RPMI7951 (cell line): Measurements from ENCODE around the gene FABP1. TPM values are rescaled to one million over a fixed set of nuclear protein-coding genes. Genes with fewer than 3 reads are reported as not detected.

ENCODE experiments used
- DNase-seq: peaks from one replicate; pipeline ENCODE4 v3.0.0-alpha.2; 2012; ENCODE audit warnings: low read depth
- total RNA-seq: library from RNA; depleted of rRNA; stranded (reverse); fragments of >200 nt; shearing (Covaris generic); gene quantifications from 2 replicates; pipeline ENCODE4 v1.2.3, GENCODE V29; 2014

Gene FABP1
- total RNA-seq, 1 experiment from 2014 or later: not detected

DNA sequence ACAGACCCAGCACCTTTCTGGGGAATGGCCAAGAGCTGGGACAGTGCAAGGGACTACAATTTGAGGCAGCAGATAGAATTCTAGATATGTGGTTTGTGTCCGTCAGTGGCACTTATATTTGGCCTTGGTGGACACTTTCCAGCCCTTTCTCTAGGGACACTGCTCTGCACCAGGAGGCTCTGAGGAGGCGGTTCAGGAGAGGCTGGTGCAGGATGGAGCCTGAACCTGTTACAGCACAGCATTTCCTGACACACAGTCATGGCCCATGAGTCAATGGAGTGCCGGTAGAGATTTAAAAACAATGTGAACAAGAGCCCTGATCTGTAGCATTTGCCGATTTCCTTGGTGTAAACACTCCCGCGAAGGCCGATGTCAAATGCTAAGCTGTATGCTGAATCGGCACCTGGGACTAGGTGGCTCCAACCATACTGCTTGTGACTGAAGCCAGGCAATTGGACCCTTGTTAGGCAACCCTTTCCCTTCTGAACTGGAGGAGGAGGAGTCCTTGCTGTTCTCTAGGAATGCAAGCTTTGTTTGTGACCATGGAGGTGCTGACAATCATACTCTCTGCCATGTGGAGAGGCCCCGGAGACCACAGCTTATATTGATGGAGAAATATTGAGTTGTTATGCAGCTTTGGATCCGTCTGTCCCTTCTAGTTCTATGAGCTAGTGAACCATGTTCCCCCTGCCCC is 11.9 kb downstream of the FABP1 start:
- DNase-seq: no peak

DNA sequence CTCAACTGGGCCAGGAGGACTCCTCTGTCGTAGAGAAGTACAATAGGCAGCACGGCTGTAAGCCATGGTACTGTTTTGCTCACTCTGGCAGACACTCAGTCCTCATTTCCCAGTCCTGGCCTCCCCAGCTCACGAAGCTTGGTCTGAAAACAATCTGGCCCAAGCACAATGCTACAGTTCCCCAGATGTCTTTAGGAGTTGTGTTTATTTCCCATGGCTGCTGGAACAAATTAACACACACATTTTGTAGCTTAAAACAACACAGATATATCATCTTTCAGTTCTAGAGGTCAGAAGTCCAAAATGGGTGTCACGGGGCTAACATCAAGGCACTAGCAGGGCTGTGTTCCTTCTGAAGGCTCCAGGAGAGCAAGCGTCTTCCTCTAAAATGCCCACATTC is 13.0 kb downstream of the FABP1 start:
- no peak for DNase-seq

DNA sequence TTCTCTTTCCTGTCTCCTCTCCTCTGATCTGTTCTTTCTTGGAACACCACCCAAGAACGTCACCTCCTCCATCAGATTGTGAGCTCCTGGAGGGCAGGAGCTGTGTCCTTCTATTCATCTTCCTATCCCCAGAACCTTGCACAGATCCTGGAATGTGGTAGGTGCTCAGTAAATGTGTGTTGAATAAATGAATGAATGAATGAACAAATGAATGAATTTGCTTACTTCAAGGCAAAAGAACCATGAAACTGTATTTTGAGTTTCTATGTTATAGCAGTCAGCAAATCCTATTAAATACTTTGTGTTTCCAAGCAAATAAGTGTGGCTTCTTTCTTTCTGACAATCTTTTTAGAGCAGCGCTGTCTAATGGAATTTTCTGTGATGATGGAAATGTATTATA is 14.8 kb downstream of the FABP1 start:
- DNase-seq: no peak

DNA sequence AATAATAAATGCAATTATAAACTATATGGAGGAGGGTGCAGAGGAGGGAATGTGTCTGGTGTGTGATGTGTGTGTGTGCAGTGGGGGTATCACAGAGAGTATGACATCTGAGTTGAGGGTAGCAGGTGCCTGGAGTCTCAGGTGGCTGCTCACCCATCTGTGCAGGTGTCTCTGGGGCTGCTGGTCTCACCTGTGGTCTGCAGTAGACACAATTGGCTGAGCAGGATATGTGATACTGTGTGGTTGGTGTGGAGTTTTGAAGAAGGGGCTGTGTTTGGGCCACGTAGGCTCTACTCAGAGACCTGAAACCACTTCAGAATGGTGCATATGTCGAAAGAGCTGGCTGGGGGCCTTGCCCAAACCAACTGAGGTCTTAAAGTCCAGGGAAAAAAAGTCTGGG is 17.0 kb downstream of the FABP1 start:
- DNase-seq: no peak

DNA sequence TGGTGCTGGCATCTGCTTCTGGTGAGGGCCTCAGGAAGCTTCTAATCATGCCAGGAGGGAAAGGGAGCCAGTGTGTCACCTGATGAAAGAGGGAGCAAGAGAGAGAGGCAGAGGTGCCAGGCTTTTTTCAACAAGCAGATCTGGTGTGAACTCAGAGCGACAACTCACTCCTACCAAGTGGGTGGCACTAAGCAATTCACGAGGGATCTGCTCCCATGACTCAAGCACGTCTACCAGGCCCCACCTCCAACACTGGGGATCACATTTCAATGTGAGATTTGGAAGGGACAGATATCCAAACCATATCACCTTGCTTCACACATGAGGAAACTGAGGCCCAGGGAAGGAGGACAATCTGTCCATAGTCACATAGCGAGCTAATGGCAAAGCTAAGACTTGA is 19.1 kb downstream of the FABP1 start:
- DNase-seq: no peak

DNA sequence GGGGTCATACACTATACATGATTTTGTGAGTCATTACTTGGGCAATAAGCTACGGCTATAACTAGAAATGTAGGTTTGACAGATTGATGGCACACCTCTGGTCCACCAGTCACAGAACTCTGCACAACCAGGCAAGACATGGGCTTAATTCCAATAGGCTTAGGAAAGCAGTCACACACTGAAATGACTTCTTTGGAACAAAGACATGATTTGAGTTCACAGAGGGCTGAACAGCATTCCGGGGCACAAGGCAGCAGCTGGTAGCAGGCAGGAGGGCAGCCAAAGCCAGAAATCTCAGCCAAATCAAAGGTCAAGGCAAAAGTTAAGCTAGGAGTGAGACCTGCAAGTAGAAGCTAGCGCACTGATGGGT is 27.4 kb downstream of the FABP1 start:
- DNase-seq: no peak

DNA sequence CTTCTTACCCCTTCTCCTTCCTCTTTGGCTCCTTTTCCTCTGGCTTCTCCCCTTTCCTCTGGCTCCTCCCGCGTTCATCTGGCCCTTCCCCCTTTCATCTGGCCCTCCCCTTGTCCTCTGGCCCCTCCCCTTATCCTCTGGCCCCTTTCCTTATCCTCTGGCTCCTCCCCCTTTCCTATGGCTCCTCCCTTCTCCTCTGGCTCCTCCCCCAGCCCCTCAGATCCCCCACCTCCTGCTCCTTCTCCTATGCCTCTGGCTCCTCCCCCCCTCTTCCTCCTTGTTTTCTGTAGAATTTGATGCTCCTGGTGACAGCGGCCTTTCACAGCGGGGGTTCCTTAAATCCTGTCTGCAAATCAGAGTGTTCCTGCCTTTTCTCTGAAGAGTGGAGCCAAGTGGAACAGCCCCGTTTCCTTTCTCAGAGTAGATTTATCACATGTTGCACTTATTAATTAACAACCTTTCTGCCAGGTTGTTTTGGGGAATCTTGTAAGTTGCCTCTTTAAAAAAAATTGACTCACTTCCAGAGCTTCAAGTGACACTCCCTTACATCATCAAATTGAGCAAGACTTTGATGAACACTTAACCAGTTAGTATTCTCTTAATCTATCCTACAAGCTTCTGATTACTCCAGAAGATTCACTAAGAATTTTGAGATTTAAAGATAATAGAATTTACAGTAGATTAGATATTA is 27.9 kb downstream of the FABP1 start:
- no peak for DNase-seq

DNA sequence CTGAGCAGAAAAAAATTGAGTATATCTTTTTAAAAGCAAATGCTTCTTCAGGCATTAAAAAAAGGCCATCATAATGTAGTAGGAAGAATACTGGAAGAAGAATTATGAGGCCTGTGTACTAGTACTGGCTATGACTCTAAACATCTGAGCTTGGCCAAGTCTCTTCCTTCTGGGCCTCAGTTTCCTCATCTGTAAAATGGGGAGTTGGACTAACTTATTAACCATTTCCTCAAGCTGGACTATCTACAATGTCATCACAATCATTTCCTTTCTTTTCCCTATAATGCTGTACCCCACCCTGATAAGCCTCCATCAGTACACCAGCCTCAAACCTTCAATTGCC is 29.3 kb downstream of the FABP1 start:
- DNase-seq: no peak

DNA sequence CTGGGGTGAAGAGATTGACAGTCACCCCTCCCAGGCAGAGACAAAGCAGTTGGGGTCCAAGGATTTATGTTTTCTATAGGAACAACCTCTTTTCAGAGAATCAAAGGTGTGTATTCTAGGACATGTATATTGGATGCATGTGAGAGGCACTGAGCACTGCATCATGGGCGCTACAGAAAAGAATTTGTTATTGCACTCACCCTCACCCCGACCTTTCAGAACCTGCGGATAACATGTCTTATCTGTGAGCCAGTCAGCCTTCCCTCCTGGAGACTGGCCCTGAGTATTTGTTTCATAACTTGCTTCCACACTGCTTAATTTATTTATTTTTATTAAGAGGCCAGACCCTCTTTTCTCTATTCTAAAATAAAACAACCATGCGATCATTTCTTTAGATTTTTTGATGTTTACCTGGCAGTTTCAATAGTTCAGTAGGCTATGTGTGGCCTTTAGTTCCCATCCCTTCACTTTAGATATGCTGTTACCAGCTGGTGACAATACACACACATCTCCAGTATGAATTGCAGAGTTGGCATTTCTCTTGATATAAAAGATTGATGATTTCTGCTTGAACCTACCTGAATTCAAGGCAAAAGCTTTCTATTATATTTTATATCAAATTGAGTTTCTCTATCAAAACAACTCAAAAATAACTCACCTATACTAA is 29.8 kb downstream of the FABP1 start:
- no peak for DNase-seq

DNA sequence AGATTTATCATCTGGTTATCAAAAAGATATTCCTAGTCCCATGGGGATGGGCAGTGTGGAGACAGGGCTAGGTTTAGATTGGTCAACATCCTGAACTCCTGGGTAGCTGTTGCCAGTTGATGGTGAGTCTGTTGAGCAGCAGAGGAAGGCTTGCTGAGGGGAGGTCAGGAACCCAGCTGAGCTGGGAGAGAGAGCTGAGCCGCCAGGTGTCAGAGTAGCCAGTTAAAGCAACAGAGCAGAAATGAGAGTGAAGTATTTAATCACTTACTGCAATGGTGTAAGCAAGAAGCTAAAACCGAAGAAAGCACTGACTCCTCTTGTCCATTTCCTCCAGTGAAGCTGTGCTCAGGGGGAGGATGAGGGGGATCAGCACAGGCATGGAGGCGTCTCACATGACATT is 30.7 kb downstream of the FABP1 start:
- DNase-seq: no peak

DNA sequence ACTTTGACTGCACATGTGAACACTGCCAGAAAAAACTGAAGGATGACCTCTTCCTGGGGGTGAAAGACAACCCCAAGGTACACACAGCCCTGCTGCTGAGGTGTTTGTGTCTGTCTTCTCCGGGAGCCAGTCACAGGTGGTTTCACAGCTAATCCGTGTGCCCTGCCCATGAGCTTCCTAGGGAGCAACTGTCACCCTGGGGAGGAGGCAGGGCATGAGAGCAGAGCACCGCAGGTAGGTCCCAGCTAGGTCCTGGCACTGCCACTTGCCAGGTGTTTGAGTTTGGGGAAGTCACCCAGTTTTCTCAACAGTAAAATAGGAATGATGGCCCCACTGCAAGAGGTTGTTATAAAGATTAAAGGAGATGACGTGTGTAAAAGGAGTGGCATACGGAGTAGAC is 31.2 kb downstream of the FABP1 start:
- DNase-seq: no peak

DNA sequence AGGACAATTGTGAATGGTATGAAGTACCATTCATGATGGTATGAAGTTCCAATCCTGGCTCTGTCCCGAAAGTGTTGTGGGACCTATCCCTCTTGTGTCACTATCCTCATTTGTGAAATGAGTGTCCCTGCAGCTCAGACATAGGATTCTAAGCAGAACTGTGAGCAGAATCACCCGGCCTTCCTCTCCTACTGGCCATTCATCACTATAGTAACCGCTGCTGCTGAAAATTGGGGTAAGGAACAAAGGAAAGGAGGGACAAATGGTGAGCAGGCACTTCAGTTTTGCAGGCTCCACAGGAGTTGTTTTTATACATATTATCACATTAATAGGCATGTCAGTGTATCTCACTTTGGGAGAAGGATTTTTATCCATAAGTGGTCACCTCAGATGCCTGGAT is 32.8 kb downstream of the FABP1 start:
- no peak for DNase-seq

DNA sequence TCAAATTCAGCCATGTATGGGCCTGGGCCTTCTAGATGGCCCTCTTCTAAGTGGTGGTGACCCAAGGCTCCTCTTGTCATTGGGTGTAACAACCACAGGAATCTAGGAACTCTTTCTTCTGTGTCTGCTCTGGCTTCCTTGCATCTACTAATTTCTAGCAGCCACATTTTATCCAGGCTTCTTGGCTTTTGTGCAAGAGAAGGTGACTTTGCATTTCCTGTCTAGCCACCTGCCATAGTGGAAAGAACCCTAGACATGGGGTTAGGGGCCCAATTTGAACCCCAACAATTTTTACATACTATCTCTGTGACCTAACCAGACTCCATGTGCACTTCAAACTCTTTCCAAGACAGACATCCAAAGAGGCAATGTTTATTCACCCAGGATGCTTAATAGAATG is 35.1 kb downstream of the FABP1 start:
- no peak for DNase-seq

DNA sequence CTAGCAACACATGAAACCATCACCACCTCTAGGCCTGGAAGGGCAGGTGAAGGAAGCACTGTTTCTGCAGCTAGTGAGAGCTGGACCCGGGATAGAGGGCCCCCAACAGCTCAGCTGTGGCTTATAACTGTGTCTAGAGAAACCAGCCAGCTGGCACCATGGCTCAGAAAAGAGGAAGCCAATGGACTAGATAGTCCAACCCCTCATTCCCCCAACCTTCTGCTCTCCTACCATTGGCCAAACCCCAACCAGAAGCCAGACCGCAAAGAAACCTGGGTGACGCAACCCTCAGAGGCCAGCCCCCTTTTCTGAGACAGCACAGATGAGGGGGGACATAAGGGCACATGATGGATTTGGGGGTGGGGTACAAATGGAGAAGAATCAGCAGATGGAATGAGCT is 35.9 kb downstream of the FABP1 start:
- no peak for DNase-seq

DNA sequence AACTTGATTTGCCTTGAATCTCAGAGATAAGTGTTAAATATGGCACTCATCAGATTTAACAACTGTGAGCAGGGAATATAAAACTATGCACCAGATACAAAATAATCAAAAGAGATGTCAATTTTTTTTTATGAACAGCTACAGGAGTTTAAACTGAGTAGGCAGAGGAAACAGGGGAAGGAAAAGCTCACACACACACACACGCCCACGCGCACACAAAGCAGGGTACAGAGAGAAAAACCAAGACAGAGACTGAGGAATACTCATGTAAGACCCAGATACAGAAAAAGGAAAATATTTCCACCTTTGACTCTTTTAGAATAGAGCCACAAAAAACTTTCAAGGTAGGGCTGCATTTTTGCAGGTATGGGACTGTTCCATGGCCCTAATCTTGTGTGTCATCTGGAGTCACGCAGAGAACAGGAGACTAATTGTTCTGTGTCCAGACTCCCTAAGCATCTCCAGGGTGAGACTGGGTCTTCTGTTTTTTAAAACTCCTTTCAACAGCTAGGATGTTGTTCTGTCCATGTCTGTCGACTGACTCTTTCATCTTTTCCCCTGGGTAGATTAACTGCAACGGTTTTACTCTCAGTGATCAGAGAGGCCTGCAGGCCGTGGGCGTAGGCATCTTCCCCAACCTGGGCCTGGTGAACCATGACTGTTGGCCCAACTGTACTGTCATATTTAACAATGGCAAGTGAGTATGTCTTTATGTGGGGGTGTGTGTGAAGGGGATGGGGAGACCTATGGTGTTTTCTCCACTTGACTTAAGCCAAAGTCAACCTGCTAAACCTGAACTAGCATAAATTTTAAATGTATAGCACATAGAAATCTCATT is 37.2 kb downstream of the FABP1 start:
- DNase-seq: no peak

DNA sequence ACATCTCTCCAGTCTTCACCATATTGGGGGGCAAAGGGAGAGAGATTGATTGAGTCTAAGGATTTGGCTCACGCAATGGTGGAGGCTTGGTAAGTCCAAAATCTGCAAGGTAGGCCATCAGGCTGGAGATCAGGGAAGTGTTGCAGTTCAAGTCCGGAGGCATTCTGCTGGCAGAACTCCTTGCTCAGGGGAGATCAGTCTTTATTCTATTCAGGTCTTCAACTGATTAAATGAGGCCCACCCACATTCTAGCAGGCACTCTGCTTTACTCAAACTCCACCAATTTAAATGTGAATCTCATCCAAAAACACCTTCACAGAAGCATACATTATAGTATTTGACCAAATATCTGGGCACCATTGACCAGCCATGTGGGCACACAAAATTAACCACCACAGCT is 38.9 kb downstream of the FABP1 start:
- no peak for DNase-seq

DNA sequence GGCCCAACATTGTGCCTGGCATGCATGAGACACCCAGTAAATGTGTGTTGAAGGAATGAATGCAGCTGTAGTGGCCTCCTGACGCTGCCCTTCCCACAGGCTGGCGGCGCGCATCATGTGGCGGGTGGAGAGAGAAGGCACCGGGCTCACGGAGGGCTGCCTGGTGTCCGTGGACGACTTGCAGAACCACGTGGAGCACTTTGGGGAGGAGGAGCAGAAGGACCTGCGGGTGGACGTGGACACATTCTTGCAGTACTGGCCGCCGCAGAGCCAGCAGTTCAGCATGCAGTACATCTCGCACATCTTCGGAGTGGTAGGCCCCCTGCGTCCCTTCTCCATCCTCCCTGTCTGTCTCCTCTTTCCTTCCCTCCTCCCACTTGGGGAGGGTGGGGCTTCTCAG is 40.1 kb downstream of the FABP1 start:
- DNase-seq: no peak

DNA sequence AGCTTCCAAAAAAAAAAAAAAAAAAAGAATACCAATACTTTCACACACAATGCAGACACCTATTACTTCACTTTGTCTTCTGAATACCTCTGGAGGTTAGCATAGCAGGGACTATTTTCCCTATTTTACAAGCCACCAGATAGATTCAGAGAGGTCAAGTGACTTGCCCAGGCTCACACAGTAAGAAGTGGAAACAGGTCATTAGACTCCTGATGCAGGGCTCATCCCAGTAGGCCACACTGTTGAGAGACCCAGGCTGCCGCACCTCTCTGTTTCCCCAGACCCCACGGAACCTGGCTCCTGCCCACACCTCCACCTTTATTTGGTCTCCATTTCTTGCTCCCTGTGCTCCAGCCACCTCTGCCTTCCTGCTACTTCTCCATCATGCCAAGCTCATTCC is 40.8 kb downstream of the FABP1 start:
- DNase-seq: no peak

DNA sequence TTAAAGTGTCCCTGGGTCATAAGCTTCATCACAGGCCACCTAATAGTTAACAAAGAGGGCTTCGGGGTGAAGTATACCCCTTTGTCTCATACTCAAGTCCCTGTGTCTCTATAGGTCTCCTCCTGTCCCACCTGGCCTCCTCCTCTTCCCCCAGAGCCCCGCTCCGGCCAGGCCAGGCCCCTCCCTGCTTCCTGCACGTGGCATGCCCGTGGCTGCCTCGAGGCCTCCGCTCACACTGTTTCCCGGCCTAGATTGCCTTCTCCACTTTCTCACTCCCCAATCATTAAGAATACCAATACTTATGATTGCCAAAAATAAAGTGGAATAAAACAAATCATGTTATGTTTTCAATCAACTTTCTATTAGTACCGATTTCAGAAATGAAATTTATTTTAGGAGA is 41.5 kb downstream of the FABP1 start:
- no peak for DNase-seq

DNA sequence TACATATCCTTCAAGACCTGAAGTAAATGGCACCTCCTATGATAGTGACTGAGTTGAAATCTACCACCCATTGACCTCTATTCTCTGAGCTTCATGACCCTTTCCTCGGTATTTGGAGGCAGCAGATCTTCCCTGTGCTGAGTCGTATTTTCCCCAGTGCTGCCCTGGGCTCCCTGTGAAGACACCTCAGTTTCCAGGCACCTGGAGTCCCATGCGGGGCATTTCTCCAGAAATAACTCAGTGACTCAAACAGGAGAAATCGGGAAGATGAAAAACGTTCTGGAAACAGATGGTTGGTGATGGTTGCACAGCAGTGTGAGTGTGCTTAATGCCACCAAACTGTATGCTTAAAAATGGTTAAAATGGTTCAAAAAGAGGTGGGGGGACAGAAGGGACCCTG is 42.3 kb downstream of the FABP1 start:
- DNase-seq: no peak

DNA sequence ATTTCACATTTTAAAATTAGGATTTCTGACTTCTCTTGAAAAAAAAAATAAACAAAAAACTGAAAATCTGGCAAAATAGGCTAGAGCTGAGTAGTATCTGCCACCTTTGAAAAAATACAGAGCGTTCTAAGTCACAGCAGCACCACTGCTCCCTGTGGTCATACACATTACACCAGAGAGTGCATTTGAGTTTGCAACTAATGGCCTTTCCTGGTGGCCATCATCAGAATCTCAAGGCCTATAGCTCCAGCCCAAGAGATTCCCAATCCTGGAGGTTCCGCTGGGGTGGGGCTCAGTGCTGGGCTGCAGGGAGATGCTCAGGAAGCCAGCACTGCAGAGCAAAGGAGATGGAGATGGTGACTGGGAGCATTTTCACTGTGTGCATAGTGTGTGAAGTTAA is 42.8 kb downstream of the FABP1 start:
- no peak for DNase-seq

DNA sequence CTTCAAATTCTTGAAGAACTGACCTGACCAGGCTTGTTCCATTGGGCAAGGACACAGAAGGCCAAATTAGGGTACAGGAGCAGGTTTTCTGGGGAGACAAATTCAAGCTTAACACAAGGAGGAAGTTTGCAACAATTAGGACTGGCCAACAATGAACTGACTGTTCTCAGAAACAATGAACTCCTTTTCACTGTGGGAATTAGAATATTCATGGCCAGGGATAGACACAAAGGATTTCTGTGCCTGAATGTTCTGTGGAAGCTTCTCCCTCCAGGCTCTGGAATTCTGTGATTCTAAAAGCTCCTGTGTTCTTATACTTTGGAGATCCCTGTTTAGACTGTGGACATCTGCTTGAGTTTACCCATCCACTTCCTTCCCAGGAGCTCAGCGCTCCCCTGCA is 45.1 kb downstream of the FABP1 start:
- peak; percentile 54 for DNase-seq
